ENCODE measurements around the gene DSTYK.

DSTYK gene

GRCh38 chr1:205124726-205125125 lies 86.8 kb downstream of the DSTYK start:
- no peak for DNase-seq (ENCODE audit: low spot score)

GRCh38 chr1:205122489-205122882 lies 89.0 kb downstream of the DSTYK start:
- DNase-seq (ENCODE audit: low spot score), result no peak

- peak; percentile 97 for DNase-seq (ENCODE audit: low spot score)
These were observed 89.6 kb downstream of the DSTYK start, which contains the start of gene RBBP5 for GRCh38 chr1:205121660-205122488. Gene RBBP5 (minus strand): TSS chr1:205121978. CDS start chr1:205121873, 105 bp downstream.

GRCh38 chr1:205118752-205119151 lies 92.8 kb downstream of the DSTYK start:
- no peak for DNase-seq (ENCODE audit: low spot score)

- no peak for DNase-seq (ENCODE audit: low spot score)
These were observed 100.1 kb downstream of the DSTYK start for GRCh38 chr1:205111354-205111753.

GRCh38 chr1:205109711-205110110 lies 101.8 kb downstream of the DSTYK start:
- no peak for DNase-seq (ENCODE audit: low spot score)

GRCh38 chr1:205109269-205109668 lies 102.2 kb downstream of the DSTYK start:
- DNase-seq (ENCODE audit: low spot score), result no peak

DNA sequence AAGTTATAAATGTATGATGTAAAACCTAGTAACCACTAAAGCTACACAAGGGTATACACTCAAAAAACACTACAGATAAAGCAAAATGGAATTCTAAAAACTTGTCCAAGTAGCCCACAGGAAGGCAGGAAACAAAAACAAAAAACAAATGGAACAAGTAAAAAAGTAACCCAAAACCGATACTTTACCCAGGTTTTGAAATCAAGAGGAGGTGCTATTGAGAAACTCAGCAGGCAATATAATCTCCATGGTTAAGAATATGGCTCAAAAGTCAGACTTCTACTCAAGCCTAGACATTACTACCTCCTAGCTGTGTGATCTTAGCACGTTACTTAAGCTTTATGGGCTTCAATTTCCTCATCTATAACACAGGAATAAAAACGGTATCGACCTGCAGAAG lies 103.0 kb downstream of the DSTYK start:
- DNase-seq (ENCODE audit: low spot score), result no peak

GRCh38 chr1:205107327-205107726 lies 104.2 kb downstream of the DSTYK start:
- no peak for DNase-seq (ENCODE audit: low spot score)

- DNase-seq (ENCODE audit: low spot score), result no peak
These were observed 109.1 kb downstream of the DSTYK start for GRCh38 chr1:205102404-205102803.

GRCh38 chr1:205098242-205098641 lies 113.3 kb downstream of the DSTYK start:
- DNase-seq (ENCODE audit: low spot score), result no peak

DNA sequence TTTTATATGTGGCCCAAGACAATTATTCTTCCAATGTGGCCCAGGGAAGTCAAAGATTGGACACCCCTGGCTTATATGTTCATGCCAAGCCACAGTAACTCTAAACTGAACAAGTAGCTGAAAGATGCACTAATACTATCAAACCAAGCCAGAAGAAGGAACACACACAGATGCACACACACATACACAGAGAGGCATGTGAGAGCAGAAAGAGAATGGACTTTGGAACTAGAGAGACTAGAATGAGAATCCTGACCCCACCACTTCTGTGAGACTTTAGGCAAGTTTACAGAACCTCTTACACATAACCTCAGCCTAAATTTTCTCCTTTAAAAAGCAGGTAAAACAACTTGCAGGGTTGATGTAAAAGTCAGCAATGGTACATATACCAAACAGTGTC lies 116.1 kb downstream of the DSTYK start:
- no peak for DNase-seq (ENCODE audit: low spot score)

Measured in COLO829 (cell line).